DOHH2 (cell line): ENCODE results near the gene ANXA7.

Source experiments
- H3F3A ChIP-seq: fragments of 200-600 bp; sonication (generic), shearing (Covaris generic); 2 replicates; pipeline ENCODE4 v1.6.0; 2016; ENCODE audit warnings: antibody characterized with exemption, mild to moderate bottlenecking; ENCODE audit not compliant: control insufficient read depth, insufficient read depth
- H3K27ac ChIP-seq: fragments of 200-600 bp; sonication (generic); 2 replicates; pipeline ENCODE4 v1.5.1; 2014; ENCODE audit warnings: low read depth, mild to moderate bottlenecking, low read length, moderate library complexity
- H3K27me3 ChIP-seq: fragments of 200-600 bp; sonication (generic); 2 replicates; pipeline ENCODE4 v1.6.1; 2014; ENCODE audit warnings: mild to moderate bottlenecking, low read length, mixed read lengths; ENCODE audit not compliant: control insufficient read depth
- H3K36me3 ChIP-seq: fragments of 200-600 bp; sonication (generic); 2 replicates; pipeline ENCODE4 v1.6.1; 2014; ENCODE audit warnings: mild to moderate bottlenecking, low read length, moderate library complexity, mixed read lengths; ENCODE audit not compliant: control insufficient read depth
- H3K4me1 ChIP-seq: fragments of 200-600 bp; sonication (generic); 2 replicates; pipeline ENCODE4 v1.6.1; 2014; ENCODE audit warnings: mild to moderate bottlenecking, low read length, mixed read lengths; ENCODE audit not compliant: control insufficient read depth
- H3K4me2 ChIP-seq: fragments of 200-600 bp; sonication (generic); 2 replicates; pipeline ENCODE4 v1.6.0; 2014; ENCODE audit warnings: mild to moderate bottlenecking, low read length, moderate library complexity
- H3K4me3 ChIP-seq: fragments of 200-600 bp; sonication (generic); 2 replicates; pipeline ENCODE4 v1.5.1; 2014; ENCODE audit warnings: mild to moderate bottlenecking, low read length, mixed read lengths
- H3K79me2 ChIP-seq: fragments of 200-600 bp; sonication (generic); 2 replicates; pipeline ENCODE4 v1.6.1; 2014; ENCODE audit warnings: mild to moderate bottlenecking, low read length, mixed read lengths; ENCODE audit not compliant: control insufficient read depth
- H3K9me2 ChIP-seq: fragments of 200-600 bp; sonication (generic); replicated peaks from 2 replicates; pipeline ENCODE4 v1.6.1; 2014; ENCODE audit warnings: mild to moderate bottlenecking, low read length, mixed read lengths; ENCODE audit not compliant: control insufficient read depth
- H3K9me3 ChIP-seq: fragments of 200-600 bp; sonication (generic); 2 replicates; pipeline ENCODE4 v1.6.1; 2014; ENCODE audit warnings: antibody characterized with exemption, low read length, mixed read lengths; ENCODE audit not compliant: control insufficient read depth, insufficient read depth
- H4K20me1 ChIP-seq: fragments of 200-600 bp; sonication (generic); 2 replicates; pipeline ENCODE4 v1.6.0; 2014; ENCODE audit warnings: low read depth, mild to moderate bottlenecking, antibody characterized with exemption, low read length, moderate library complexity; ENCODE audit not compliant: control insufficient read depth, insufficient read depth
- CTCF ChIP-seq: fragments of 200-600 bp; sonication (generic); IDR thresholded peaks from one replicate; pipeline ENCODE4 v1.5.1; 2014; ENCODE audit warnings: antibody characterized with exemption, mild to moderate bottlenecking, low read depth, low read length; ENCODE audit not compliant: poor library complexity, severe bottlenecking
- EZH2phosphoT487 ChIP-seq: fragments of 200-600 bp; sonication (generic); IDR thresholded peaks from 2 replicates; pipeline ENCODE4 v1.6.1; 2017; ENCODE audit warnings: borderline replicate concordance, mild to moderate bottlenecking, antibody characterized with exemption, low read length, moderate library complexity, mixed read lengths

The ANXA7 gene

GRCh38 chr10:73359492-73359891 lies 54.4 kb downstream of the ANXA7 start:
- Histone ChIP-seq H3K4me2 (peak overlapping the region; percentile 94; the same call in 1 of the 2 replicates), H3K4me3 (no peak overlapping the region), H4K20me1 (no peaks in the 10 kb centered on the region)

DNA sequence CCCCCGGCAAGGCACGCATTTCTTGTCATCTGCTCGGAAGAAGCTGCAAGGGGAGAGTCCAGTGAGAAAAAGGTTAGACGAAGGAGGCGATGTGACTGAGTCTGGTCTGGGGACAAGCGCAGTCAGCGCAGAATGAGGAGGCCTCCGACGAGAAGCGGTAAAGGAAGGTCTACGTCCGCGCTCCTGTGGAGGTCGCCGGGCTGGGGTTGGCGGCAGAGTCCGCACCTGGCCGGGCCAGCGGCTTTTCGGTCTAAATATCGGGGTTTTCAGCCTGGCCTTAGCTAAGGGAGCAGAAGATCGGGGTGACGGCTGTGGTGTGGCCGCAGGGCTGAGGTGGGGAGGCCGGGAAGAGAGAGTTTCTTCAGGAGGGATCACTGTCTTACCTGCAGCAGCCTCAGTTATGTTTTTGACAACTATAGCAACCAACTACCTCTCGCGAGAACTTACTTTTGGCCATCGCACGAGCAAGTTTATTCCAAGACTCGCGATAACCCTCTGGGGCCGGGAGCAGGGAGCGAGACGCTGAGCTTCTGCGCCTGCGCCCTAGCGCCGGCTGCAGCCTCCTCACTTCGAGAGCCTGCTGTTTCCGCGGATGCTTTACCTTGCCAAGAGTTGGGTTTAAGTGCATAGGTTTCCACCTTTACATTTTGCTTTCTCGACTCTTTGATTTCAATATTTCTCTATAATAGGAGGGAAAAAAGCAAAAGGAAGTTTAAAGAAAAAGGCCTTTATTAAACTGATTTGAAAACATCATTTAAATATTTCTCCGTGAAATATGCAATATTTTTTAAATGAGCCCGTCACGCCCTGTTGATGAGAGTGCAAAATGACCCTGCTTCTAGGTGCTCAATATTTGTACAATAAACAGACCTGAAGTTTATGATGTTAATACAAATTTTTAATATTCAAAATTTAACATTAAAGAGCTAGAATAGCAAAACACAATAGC lies 55.3 kb downstream of the ANXA7 start, which contains the start of gene CFAP70:
Gene CFAP70, minus strand, starts transcription at position 534 of the 949 bp plus-strand sequence. CDS start 4,068 bp downstream, outside the sequence.
- Histone ChIP-seq H3K9me3 (no peaks in the 10 kb centered on the region), H3K4me2 (peak within 1 kb of the TSS; percentile 94), H3K27ac (no peak within 1 kb of the TSS), H3F3A (0 out of 2 replicates have a peak, but pooled peaks cover 3% of the 10 kb centered on the region), H3K27me3 (no peaks in the 10 kb centered on the region), H3K79me2 (no peaks in the 10 kb centered on the region), H3K9me2 (no peaks in the 10 kb centered on the region), H3K4me1 (peaks cover 14% of the 10 kb centered on the region), H3K4me3 (peak within 1 kb of the TSS; percentile 80), H4K20me1 (no peaks in the 10 kb centered on the region), H3K36me3 (no peaks in the 10 kb centered on the region)
- TF ChIP-seq EZH2phosphoT487: no peak
- no peak for TF ChIP-seq CTCF

More at GRCh38 chr10:73359492-73359891, 54.4 kb downstream of the ANXA7 start:
- Histone ChIP-seq H3K9me2 (no peaks in the 10 kb centered on the region), H3K9me3 (no peaks in the 10 kb centered on the region), H3K4me1 (peaks cover 14% of the 10 kb centered on the region), H3K27ac (no peak overlapping the region), H3K27me3 (no peaks in the 10 kb centered on the region), H3K79me2 (no peaks in the 10 kb centered on the region), H3K36me3 (no peaks in the 10 kb centered on the region), H3F3A (0 out of 2 replicates have a peak, but pooled peaks cover 3% of the 10 kb centered on the region)
- no peak for TF ChIP-seq CTCF
- TF ChIP-seq EZH2phosphoT487: no peak

DNA sequence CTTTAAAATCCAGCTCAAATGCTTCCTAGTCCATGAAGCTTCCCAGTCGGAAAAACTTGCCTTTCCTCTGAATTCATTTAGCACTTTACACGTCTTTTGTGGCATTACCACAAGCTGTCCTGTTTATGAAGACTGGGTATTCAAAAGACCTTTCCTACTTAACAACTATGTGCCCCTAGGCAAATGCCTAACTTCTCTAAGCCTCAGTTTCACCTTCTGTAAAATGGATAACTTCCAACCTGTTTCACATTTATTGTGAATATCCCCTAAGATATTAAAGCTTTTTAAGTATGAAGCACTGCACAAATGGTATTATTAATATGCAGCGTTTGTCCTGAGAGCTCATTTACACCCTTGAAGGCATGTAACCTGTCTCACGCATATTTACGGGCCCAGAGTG lies 56.0 kb downstream of the ANXA7 start:
- no peaks in the 10 kb centered on the region for H4K20me1 ChIP-seq
- H3F3A ChIP-seq: 0 out of 2 replicates have a peak, but pooled peaks cover 3% of the 10 kb centered on the region
- TF ChIP-seq EZH2phosphoT487 (no peak), CTCF (no peak)
- H3K4me1 ChIP-seq: peaks cover 14% of the 10 kb centered on the region
- H3K4me3 ChIP-seq: peak overlapping the region; percentile 80
- H3K27ac ChIP-seq: no peak overlapping the region
- no peaks in the 10 kb centered on the region for H3K79me2 ChIP-seq
- H3K27me3 ChIP-seq: no peaks in the 10 kb centered on the region
- H3K9me3 ChIP-seq: no peaks in the 10 kb centered on the region
- H3K4me2 ChIP-seq: peak overlapping the region; percentile 94
- H3K9me2 ChIP-seq: no peaks in the 10 kb centered on the region
- H3K36me3 ChIP-seq: no peaks in the 10 kb centered on the region
